ENCODE results near the gene FGD6. TPM values are rescaled to one million over a fixed set of nuclear protein-coding genes. Genes with fewer than 3 reads are reported as not detected.

The FGD6 gene
- total RNA-seq, 1 experiment from 2014 or later: 18.2 TPM

GRCh38 chr12:95117178-95117599 lies 100.1 kb downstream of the FGD6 start:
- peak overlapping the region; percentile 5; the same call in 1 of the 2 replicates for H3K27ac ChIP-seq (ENCODE audit: low read depth, low read length)
- DNase-seq (ENCODE audit: low read depth, low spot score) (peak; percentile 64), ATAC-seq (peak; percentile 80)
- TF ChIP-seq EZH2 (IDR thresholded peaks at IDR 0.05) (no peak), CTCF (IDR thresholded peaks at IDR 0.05 in 2 of 3, conservative IDR thresholded peaks at IDR 0.05 in 1 of 3; ENCODE audit: borderline replicate concordance in 1 of 3, insufficient read depth in 1 of 3, low read depth in 2 of 3, low read length in 2 of 3) (peak; percentile 47 to 91 (median 83)), MAX (IDR thresholded peaks at IDR 0.05) (peak; percentile 14; the same call in 1 of the 2 replicates), RAD21 (IDR thresholded peaks at IDR 0.05; ENCODE audit: low read depth) (peak; percentile 93), POLR2AphosphoS5 (IDR thresholded peaks at IDR 0.05; ENCODE audit: low read depth, low read length) (no peak), EZH2phosphoT487 (IDR thresholded peaks at IDR 0.05; ENCODE audit: borderline replicate concordance) (no peak), CEBPB (IDR thresholded peaks at IDR 0.05; ENCODE audit: low read depth) (no peak), SP1 (IDR thresholded peaks at IDR 0.05; ENCODE audit: low read depth) (no peak), CBX3 (IDR thresholded peaks at IDR 0.05; ENCODE audit: low read depth) (peak; percentile 38; the same call in 1 of the 2 replicates), TCF7L2 (IDR thresholded peaks at IDR 0.05; ENCODE audit: borderline replicate concordance, extremely low read depth, insufficient read depth, insufficient read length) (no peak)
- H3K4me3 ChIP-seq (replicated peaks in 1 of 2; ENCODE audit: low read depth in 1 of 2, low read length in 2 of 2): peak overlapping the region in 1 of 2 experiments; percentile 23; a peak in 2 of 4 replicates
- 0 out of 4 replicates have a peak, but pooled peaks cover 0 to 5% of the 10 kb centered on the region in 2 experiments for H3K36me3 ChIP-seq (ENCODE audit: control insufficient read depth in 1 of 2, insufficient read depth in 2 of 2, low read length in 2 of 2)
- no TSS peak for BruUV-seq (replicated peaks)
- H3K9me3 ChIP-seq (ENCODE audit: control insufficient read depth in 1 of 2, insufficient read depth in 1 of 2, low read depth in 1 of 2, low read length in 2 of 2): no peaks in the 10 kb centered on the region
- H4K20me1 ChIP-seq (ENCODE audit: insufficient read depth): no peaks in the 10 kb centered on the region
- H3K4me1 ChIP-seq (ENCODE audit: control insufficient read depth in 1 of 2, insufficient read depth in 2 of 2, low read length in 2 of 2): peaks cover 9 to 49% of the 10 kb centered on the region in 2 experiments
- H3K9ac ChIP-seq (ENCODE audit: low read length): peak overlapping the region; percentile 47
- H3K9me2 ChIP-seq (ENCODE audit: insufficient read depth): no peaks in the 10 kb centered on the region
- H3K4me2 ChIP-seq (ENCODE audit: low read length): peak overlapping the region; percentile 56
- CTCF ChIA-PET: interaction anchor here (0.6 to 2.5 kb wide), 18 partner anchors 8 to 479 kb away, joined by 3 to 38 read pairs (median 5); partner anchors contain the start of genes FGD6, NR2C1 and VEZT
- RAD21 ChIA-PET (ENCODE audit: low non-redundant PET in 1 of 2, low total read pairs in 2 of 2, uncharacterized antibody in 2 of 2, unreplicated experiment in 2 of 2): interaction anchor here (0.6 to 2.0 kb wide), 8 partner anchors 100 to 417 kb away, joined by 3 to 19 read pairs (median 11); partner anchors contain the start of genes FGD6 (in 2 of the 2) and VEZT (in 2 of the 2)
- intact Hi-C loops (cut with micrococcal nuclease): loop anchor here (1.0 to 10.0 kb wide), 5 partner anchors 85 to 572 kb away; partner anchors contain the start of genes FGD6 and VEZT
- no peaks in the 10 kb centered on the region for H3K79me2 ChIP-seq (ENCODE audit: insufficient read depth, low read length)
- POLR2A ChIA-PET: interaction anchor here (0.5 to 1.5 kb wide), 4 partner anchors 31 to 417 kb away, joined by 3 to 6 read pairs (median 6); partner anchors contain the start of genes FGD6 and VEZT
- H2AFZ ChIP-seq (ENCODE audit: low read depth, low read length, poor library complexity, severe bottlenecking): no peak overlapping the region
- no peaks in the 10 kb centered on the region for H3K27me3 ChIP-seq (ENCODE audit: insufficient read depth, low read length)
